ENCODE data around the gene ATRNL1. TPM values are rescaled to one million over a fixed set of nuclear protein-coding genes. Genes with fewer than 3 reads are reported as not detected.

The ATRNL1 gene
- polyA plus RNA-seq, 4 donors = 0.78 to 1.1 TPM; not detected in 2

GRCh38 chr10:115975506-115975905 is 882.3 kb downstream of the ATRNL1 start:
- no peak for FAIRE-seq
- no peaks in the 10 kb centered on the region for H3K36me3 ChIP-seq (ENCODE audit: control insufficient read depth in 3 of 3, insufficient read depth in 2 of 3, low read depth in 1 of 3, low read length in 3 of 3)
- H3K4me1 ChIP-seq (ENCODE audit: control insufficient read depth in 3 of 3, insufficient read depth in 2 of 3, low read depth in 1 of 3, low read length in 2 of 3) = no peaks in the 10 kb centered on the region
- no peak overlapping the region for H3K4me3 ChIP-seq (ENCODE audit: low read depth in 1 of 3, low read length in 3 of 3)
- no peaks in the 10 kb centered on the region for H3K27me3 ChIP-seq (ENCODE audit: control insufficient read depth in 3 of 3, insufficient read depth in 3 of 3, low read length in 3 of 3)
- no peaks in the 10 kb centered on the region for H3K9me3 ChIP-seq (ENCODE audit: control insufficient read depth in 2 of 2, insufficient read depth in 1 of 2, low read depth in 1 of 2, low read length in 1 of 2)
- no peak for DNase-seq
- H3K27ac ChIP-seq (ENCODE audit: low read depth in 1 of 3, low read length in 2 of 3) = no peak overlapping the region
- WGBS, 3 donors = 58 to 79% (median 77%) methylated on average over 4 of the region's 4 CpGs

GRCh38 chr10:115976342-115976741 is 883.2 kb downstream of the ATRNL1 start:
- H3K4me3 ChIP-seq (ENCODE audit: low read depth in 1 of 3, low read length in 3 of 3) = no peak overlapping the region
- H3K27ac ChIP-seq (ENCODE audit: low read depth in 1 of 3, low read length in 2 of 3) = no peak overlapping the region
- H3K27me3 ChIP-seq (ENCODE audit: control insufficient read depth in 3 of 3, insufficient read depth in 3 of 3, low read length in 3 of 3) = no peaks in the 10 kb centered on the region
- 68 to 85% (median 72%) methylated on average over 5 of the region's 5 CpGs for WGBS, 3 donors
- no peaks in the 10 kb centered on the region for H3K36me3 ChIP-seq (ENCODE audit: control insufficient read depth in 3 of 3, insufficient read depth in 2 of 3, low read depth in 1 of 3, low read length in 3 of 3)
- DNase-seq (no peak), FAIRE-seq (no peak)
- peaks cover 0 to 2% (median 0%) of the 10 kb centered on the region in 3 donors for H3K4me1 ChIP-seq (ENCODE audit: control insufficient read depth in 3 of 3, insufficient read depth in 2 of 3, low read depth in 1 of 3, low read length in 2 of 3)
- no peaks in the 10 kb centered on the region for H3K9me3 ChIP-seq (ENCODE audit: control insufficient read depth in 2 of 2, insufficient read depth in 1 of 2, low read depth in 1 of 2, low read length in 1 of 2)

GRCh38 chr10:115977855-115978254 is 884.7 kb downstream of the ATRNL1 start:
- no peak for DNase-seq
- peaks cover 0 to 2% (median 0%) of the 10 kb centered on the region in 3 donors for H3K4me1 ChIP-seq (ENCODE audit: control insufficient read depth in 3 of 3, insufficient read depth in 2 of 3, low read depth in 1 of 3, low read length in 2 of 3)
- no peak overlapping the region for H3K4me3 ChIP-seq (ENCODE audit: low read depth in 1 of 3, low read length in 3 of 3)
- FAIRE-seq = no peak
- no peak overlapping the region for H3K27ac ChIP-seq (ENCODE audit: low read depth in 1 of 3, low read length in 2 of 3)
- H3K27me3 ChIP-seq (ENCODE audit: control insufficient read depth in 3 of 3, insufficient read depth in 3 of 3, low read length in 3 of 3) = no peaks in the 10 kb centered on the region
- no peaks in the 10 kb centered on the region for H3K9me3 ChIP-seq (ENCODE audit: control insufficient read depth in 2 of 2, insufficient read depth in 1 of 2, low read depth in 1 of 2, low read length in 1 of 2)
- WGBS, 3 donors = 48 to 65% (median 53%) methylated on average over 3 of the region's 3 CpGs
- H3K36me3 ChIP-seq (ENCODE audit: control insufficient read depth in 3 of 3, insufficient read depth in 2 of 3, low read depth in 1 of 3, low read length in 3 of 3) = no peaks in the 10 kb centered on the region

- 13 to 50% (median 22%) methylated on average over 1 of the region's 1 CpG for WGBS, 3 donors
- Histone ChIP-seq H3K4me3 (ENCODE audit: low read depth in 1 of 3, low read length in 3 of 3) (no peak overlapping the region), H3K27ac (ENCODE audit: low read depth in 1 of 3, low read length in 2 of 3) (no peak overlapping the region), H3K9me3 (ENCODE audit: control insufficient read depth in 2 of 2, insufficient read depth in 1 of 2, low read depth in 1 of 2, low read length in 1 of 2) (no peaks in the 10 kb centered on the region), H3K27me3 (ENCODE audit: control insufficient read depth in 3 of 3, insufficient read depth in 3 of 3, low read length in 3 of 3) (no peaks in the 10 kb centered on the region), H3K4me1 (ENCODE audit: control insufficient read depth in 3 of 3, insufficient read depth in 2 of 3, low read depth in 1 of 3, low read length in 2 of 3) (peaks cover 0 to 2% (median 0%) of the 10 kb centered on the region in 3 donors), H3K36me3 (ENCODE audit: control insufficient read depth in 3 of 3, insufficient read depth in 2 of 3, low read depth in 1 of 3, low read length in 3 of 3) (no peaks in the 10 kb centered on the region)
- no peak for FAIRE-seq
- DNase-seq = no peak
Measured at GRCh38 chr10:115979576-115979975, 886.4 kb downstream of the ATRNL1 start.

- Histone ChIP-seq H3K27me3 (ENCODE audit: control insufficient read depth in 3 of 3, insufficient read depth in 3 of 3, low read length in 3 of 3) (no peaks in the 10 kb centered on the region), H3K27ac (ENCODE audit: low read depth in 1 of 3, low read length in 2 of 3) (no peak overlapping the region), H3K4me3 (ENCODE audit: low read depth in 1 of 3, low read length in 3 of 3) (no peak overlapping the region), H3K36me3 (ENCODE audit: control insufficient read depth in 3 of 3, insufficient read depth in 2 of 3, low read depth in 1 of 3, low read length in 3 of 3) (no peaks in the 10 kb centered on the region), H3K4me1 (ENCODE audit: control insufficient read depth in 3 of 3, insufficient read depth in 2 of 3, low read depth in 1 of 3, low read length in 2 of 3) (peaks cover 0 to 2% (median 0%) of the 10 kb centered on the region in 3 donors), H3K9me3 (ENCODE audit: control insufficient read depth in 2 of 2, insufficient read depth in 1 of 2, low read depth in 1 of 2, low read length in 1 of 2) (no peaks in the 10 kb centered on the region)
- WGBS, 3 donors = 57 to 68% (median 58%) methylated on average over 2 of the region's 2 CpGs
- DNase-seq (no peak), FAIRE-seq (no peak)
Measured at GRCh38 chr10:115980470-115980869, 887.3 kb downstream of the ATRNL1 start.

- no peaks in the 10 kb centered on the region for H3K36me3 ChIP-seq (ENCODE audit: control insufficient read depth in 3 of 3, insufficient read depth in 2 of 3, low read depth in 1 of 3, low read length in 3 of 3)
- peaks cover 0 to 2% (median 0%) of the 10 kb centered on the region in 3 donors for H3K4me1 ChIP-seq (ENCODE audit: control insufficient read depth in 3 of 3, insufficient read depth in 2 of 3, low read depth in 1 of 3, low read length in 2 of 3)
- WGBS, 3 donors = 32 to 49% (median 35%) methylated on average over 8 of the region's 8 CpGs
- H3K27ac ChIP-seq (ENCODE audit: low read depth in 1 of 3, low read length in 2 of 3) = no peak overlapping the region
- DNase-seq (no peak), FAIRE-seq (no peak)
- H3K9me3 ChIP-seq (ENCODE audit: control insufficient read depth in 2 of 2, insufficient read depth in 1 of 2, low read depth in 1 of 2, low read length in 1 of 2) = no peaks in the 10 kb centered on the region
- no peaks in the 10 kb centered on the region for H3K27me3 ChIP-seq (ENCODE audit: control insufficient read depth in 3 of 3, insufficient read depth in 3 of 3, low read length in 3 of 3)
- H3K4me3 ChIP-seq (ENCODE audit: low read depth in 1 of 3, low read length in 3 of 3) = no peak overlapping the region
Measured at GRCh38 chr10:115981081-115981480, 887.9 kb downstream of the ATRNL1 start.

- DNase-seq (no peak), FAIRE-seq (no peak)
- Histone ChIP-seq H3K27ac (ENCODE audit: low read depth in 1 of 3, low read length in 2 of 3) (no peak overlapping the region), H3K36me3 (ENCODE audit: control insufficient read depth in 3 of 3, insufficient read depth in 2 of 3, low read depth in 1 of 3, low read length in 3 of 3) (no peaks in the 10 kb centered on the region), H3K4me3 (ENCODE audit: low read depth in 1 of 3, low read length in 3 of 3) (no peak overlapping the region), H3K9me3 (ENCODE audit: control insufficient read depth in 2 of 2, insufficient read depth in 1 of 2, low read depth in 1 of 2, low read length in 1 of 2) (no peaks in the 10 kb centered on the region), H3K27me3 (ENCODE audit: control insufficient read depth in 3 of 3, insufficient read depth in 3 of 3, low read length in 3 of 3) (no peaks in the 10 kb centered on the region), H3K4me1 (ENCODE audit: control insufficient read depth in 3 of 3, insufficient read depth in 2 of 3, low read depth in 1 of 3, low read length in 2 of 3) (peaks cover 0 to 2% (median 0%) of the 10 kb centered on the region in 3 donors)
- WGBS, 3 donors = 88 to 92% (median 90%) methylated on average over 6 of the region's 6 CpGs
Measured at GRCh38 chr10:115982076-115982475, 888.9 kb downstream of the ATRNL1 start.

- Histone ChIP-seq H3K27me3 (ENCODE audit: control insufficient read depth in 3 of 3, insufficient read depth in 3 of 3, low read length in 3 of 3) (no peaks in the 10 kb centered on the region), H3K4me1 (ENCODE audit: control insufficient read depth in 3 of 3, insufficient read depth in 2 of 3, low read depth in 1 of 3, low read length in 2 of 3) (peaks cover 0 to 2% (median 0%) of the 10 kb centered on the region in 3 donors), H3K27ac (ENCODE audit: low read depth in 1 of 3, low read length in 2 of 3) (no peak overlapping the region), H3K4me3 (ENCODE audit: low read depth in 1 of 3, low read length in 3 of 3) (no peak overlapping the region), H3K36me3 (ENCODE audit: control insufficient read depth in 3 of 3, insufficient read depth in 2 of 3, low read depth in 1 of 3, low read length in 3 of 3) (no peaks in the 10 kb centered on the region), H3K9me3 (ENCODE audit: control insufficient read depth in 2 of 2, insufficient read depth in 1 of 2, low read depth in 1 of 2, low read length in 1 of 2) (no peaks in the 10 kb centered on the region)
- FAIRE-seq (no peak), DNase-seq (no peak)
- 64 to 80% (median 69%) methylated on average over 2 of the region's 2 CpGs for WGBS, 3 donors
Measured at GRCh38 chr10:115982526-115982925, 889.4 kb downstream of the ATRNL1 start.

GRCh38 chr10:115985786-115986185 is 892.6 kb downstream of the ATRNL1 start:
- H3K4me1 ChIP-seq (ENCODE audit: control insufficient read depth in 3 of 3, insufficient read depth in 2 of 3, low read depth in 1 of 3, low read length in 2 of 3) = peaks cover 0 to 2% (median 0%) of the 10 kb centered on the region in 3 donors
- no peaks in the 10 kb centered on the region for H3K9me3 ChIP-seq (ENCODE audit: control insufficient read depth in 2 of 2, insufficient read depth in 1 of 2, low read depth in 1 of 2, low read length in 1 of 2)
- no peak for DNase-seq
- H3K27me3 ChIP-seq (ENCODE audit: control insufficient read depth in 3 of 3, insufficient read depth in 3 of 3, low read length in 3 of 3) = no peaks in the 10 kb centered on the region
- no peak overlapping the region for H3K27ac ChIP-seq (ENCODE audit: low read depth in 1 of 3, low read length in 2 of 3)
- FAIRE-seq = no peak
- 35 to 53% (median 41%) methylated on average over 1 of the region's 1 CpG for WGBS, 3 donors
- H3K36me3 ChIP-seq (ENCODE audit: control insufficient read depth in 3 of 3, insufficient read depth in 2 of 3, low read depth in 1 of 3, low read length in 3 of 3) = no peaks in the 10 kb centered on the region
- no peak overlapping the region for H3K4me3 ChIP-seq (ENCODE audit: low read depth in 1 of 3, low read length in 3 of 3)
